Fibroblast of pulmonary artery (primary cell): Measurements from ENCODE around the gene NBPF3.

Source experiments
- DNase-seq: peaks from one replicate; pipeline ENCODE4 v3.0.0-alpha.2; 2010; ENCODE audit warnings: low read depth
- H3K4me3 ChIP-seq: replicated peaks from 2 replicates; pipeline ENCODE4 v1.5.1; 2011; ENCODE audit warnings: low read depth, mild to moderate bottlenecking, control low read depth, low read length, moderate library complexity
- TF ChIP-seq, protein P1 (sequence below): IDR thresholded peaks from 2 replicates; pipeline ENCODE4 v1.5.1; 2011; ENCODE audit warnings: mild to moderate bottlenecking, control low read depth, low read length, inconsistent platforms; ENCODE audit errors: missing control alignments

Gene NBPF3

DNA sequence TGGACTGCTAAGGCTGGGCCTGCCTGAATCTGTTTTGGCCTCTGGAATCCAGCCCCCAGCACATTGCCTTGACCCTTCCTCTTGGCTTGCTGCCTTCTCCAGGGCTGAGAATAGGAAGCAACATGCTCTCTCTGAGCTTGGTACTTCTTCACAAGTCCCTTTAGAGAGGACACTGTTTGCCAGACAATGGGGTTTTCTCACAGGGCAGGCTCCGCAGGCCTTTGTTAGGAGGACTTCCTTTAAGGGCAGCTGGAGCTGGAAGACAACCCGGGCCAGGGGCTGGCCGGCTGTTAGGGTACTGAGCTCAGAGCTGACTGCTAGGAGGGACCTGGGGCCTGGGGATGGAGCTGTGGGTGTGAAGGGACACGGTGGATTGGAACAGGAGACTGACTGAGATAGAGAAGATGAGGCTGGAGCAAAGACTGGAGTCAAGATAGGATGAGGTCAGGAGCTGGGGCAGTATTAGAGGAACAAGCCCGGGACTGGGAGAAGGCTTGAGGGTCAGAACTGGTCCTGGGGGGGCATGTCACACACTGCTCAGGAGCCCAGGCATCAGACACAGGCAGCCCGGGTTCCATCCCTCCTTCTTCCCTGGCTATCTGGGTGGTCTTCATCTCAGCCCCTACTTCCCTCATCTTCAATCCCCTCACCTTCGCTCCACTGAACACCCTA is 63.9 kb downstream of the NBPF3 start:
- H3K4me3 ChIP-seq: no peak overlapping the region

GRCh38 chr1:21506804-21507203 is 66.9 kb downstream of the NBPF3 start:
- TF ChIP-seq, protein P1, sequence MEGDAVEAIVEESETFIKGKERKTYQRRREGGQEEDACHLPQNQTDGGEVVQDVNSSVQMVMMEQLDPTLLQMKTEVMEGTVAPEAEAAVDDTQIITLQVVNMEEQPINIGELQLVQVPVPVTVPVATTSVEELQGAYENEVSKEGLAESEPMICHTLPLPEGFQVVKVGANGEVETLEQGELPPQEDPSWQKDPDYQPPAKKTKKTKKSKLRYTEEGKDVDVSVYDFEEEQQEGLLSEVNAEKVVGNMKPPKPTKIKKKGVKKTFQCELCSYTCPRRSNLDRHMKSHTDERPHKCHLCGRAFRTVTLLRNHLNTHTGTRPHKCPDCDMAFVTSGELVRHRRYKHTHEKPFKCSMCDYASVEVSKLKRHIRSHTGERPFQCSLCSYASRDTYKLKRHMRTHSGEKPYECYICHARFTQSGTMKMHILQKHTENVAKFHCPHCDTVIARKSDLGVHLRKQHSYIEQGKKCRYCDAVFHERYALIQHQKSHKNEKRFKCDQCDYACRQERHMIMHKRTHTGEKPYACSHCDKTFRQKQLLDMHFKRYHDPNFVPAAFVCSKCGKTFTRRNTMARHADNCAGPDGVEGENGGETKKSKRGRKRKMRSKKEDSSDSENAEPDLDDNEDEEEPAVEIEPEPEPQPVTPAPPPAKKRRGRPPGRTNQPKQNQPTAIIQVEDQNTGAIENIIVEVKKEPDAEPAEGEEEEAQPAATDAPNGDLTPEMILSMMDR: no peak
- no peak for DNase-seq
- no peak overlapping the region for H3K4me3 ChIP-seq

More for the DNA sequence above, 63.9 kb downstream of the NBPF3 start:
- TF ChIP-seq, protein P1: no peak
- no peak for DNase-seq

DNA sequence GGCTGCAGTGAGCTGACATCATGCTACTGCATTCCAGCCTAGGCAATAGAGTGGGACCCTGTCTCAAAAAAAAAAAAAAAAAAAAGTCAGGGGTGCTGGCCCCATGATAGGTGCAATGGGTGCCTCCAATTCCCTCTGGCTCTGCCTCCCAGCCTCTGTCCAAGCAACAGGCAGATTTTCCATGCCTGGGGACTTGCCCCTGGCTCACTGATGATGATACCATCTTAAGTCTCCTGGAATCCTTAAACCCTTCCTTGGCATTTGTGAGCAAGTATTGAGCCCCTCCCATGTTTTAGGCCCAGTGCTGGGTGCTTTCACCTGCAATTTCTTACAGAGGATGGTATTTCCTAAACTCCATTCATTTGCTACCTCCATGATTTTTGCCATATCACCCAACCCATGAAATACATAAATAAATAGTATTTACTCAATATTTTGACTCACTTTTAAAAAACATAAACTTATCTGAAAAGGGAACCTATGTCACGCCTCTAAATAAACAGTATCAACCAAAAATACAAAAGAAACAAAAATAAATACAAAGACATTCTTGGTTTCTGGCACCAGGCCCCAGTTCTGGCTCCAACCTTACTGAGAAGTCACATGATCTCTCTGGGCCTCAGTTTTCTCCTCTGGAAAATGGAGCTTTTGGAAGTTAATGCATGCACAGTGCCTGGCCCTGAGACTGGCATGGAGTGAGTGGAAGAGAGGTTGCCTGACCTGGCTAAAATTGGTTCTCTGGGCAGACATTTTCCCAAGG is 67.8 kb downstream of the NBPF3 start:
- no peak for DNase-seq
- TF ChIP-seq, protein P1: no peak
- no peak overlapping the region for H3K4me3 ChIP-seq

DNA sequence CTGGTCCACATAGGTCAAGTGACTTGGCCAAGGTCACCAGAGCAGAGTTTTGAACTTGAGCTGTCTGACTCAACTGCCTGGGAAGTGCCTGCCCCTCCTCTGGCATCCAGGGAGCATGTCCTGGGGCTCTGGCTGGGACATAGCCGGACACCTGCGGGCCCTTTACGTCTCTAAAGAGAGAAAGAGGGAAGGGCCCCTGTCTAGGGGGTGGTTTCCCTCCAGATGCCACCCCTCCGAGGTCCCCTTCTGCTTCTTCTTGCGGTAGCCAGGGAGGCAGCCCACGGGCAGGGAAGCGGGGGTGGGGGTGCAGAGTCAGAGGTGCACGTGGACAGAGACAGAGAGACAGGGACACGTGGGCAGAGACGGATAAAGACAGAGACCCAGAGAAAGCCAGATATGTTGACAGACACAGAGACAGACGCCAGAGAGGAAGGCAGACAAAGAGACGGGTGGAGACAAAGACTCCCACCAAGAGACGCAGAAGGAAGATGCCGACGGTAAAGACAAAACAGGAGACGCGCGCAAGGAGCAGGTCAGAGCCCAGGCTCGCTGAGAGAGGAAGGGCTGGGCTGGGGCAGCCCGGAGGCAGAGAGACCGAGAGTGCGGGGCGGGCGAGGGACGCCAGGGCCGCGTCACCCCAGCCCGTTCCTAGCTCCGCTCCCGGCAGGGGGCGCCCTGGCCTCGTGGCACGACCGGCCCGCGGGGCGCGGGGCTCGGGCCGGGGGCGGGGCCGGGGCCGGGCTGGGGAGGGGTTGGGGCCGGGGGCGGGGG is 68.8 kb downstream of the NBPF3 start:
- TF ChIP-seq, protein P1: peak; percentile 33
- H3K4me3 ChIP-seq: no peak overlapping the region

GRCh38 chr1:21509351-21510112 is 69.6 kb downstream of the NBPF3 start, which contains the start of gene ALPL:
Gene ALPL (plus strand): TSS chr1:21509423. CDS start chr1:21554082, 44,659 bp downstream.
- TF ChIP-seq, protein P1: no peak
- H3K4me3 ChIP-seq: no peak within 1 kb of the TSS
- DNase-seq: no peak

More for the DNA sequence above, 68.8 kb downstream of the NBPF3 start:
- peak; percentile 39 for DNase-seq

GRCh38 chr1:21510113-21510493 is 70.2 kb downstream of the NBPF3 start:
- TF ChIP-seq, protein P1: no peak
- DNase-seq: no peak
- no peak overlapping the region for H3K4me3 ChIP-seq
